Activated CD4-positive, alpha-beta T cell treated with anti-CD3 and anti-CD28 coated beads for 48 hours (primary cell): ENCODE data around the gene ZBTB39.
"Not testable (repeated sequence)": the region's sequence is repeated elsewhere in the genome, so short reads cannot be mapped to it uniquely, and the experiment has no call there.

Experiments
- DNase-seq: peaks from one replicate; pipeline ENCODE4 v3.0.0-alpha.2; 2020

ZBTB39 gene

GRCh38 chr12:56978397-56979138 is 27.8 kb downstream of the ZBTB39 start:
- DNase-seq, result no peak

- DNase-seq, result not testable (repeated sequence)
Measured at GRCh38 chr12:56977361-56977760, 29.0 kb downstream of the ZBTB39 start.

GRCh38 chr12:56974224-56974623 is 32.1 kb downstream of the ZBTB39 start:
- DNase-seq, result not testable (repeated sequence)

- DNase-seq, result not testable (repeated sequence)
Measured at GRCh38 chr12:56968910-56969309, 37.4 kb downstream of the ZBTB39 start.

- not testable (repeated sequence) for DNase-seq
Measured at GRCh38 chr12:56965997-56966642, 40.2 kb downstream of the ZBTB39 start.

- not testable (repeated sequence) for DNase-seq
Measured at GRCh38 chr12:56965124-56965523, 41.2 kb downstream of the ZBTB39 start.

- not testable (repeated sequence) for DNase-seq
Measured at GRCh38 chr12:56963557-56963956, 42.8 kb downstream of the ZBTB39 start.

GRCh38 chr12:56962247-56962646 is 44.1 kb downstream of the ZBTB39 start:
- not testable (repeated sequence) for DNase-seq

- no peak for DNase-seq
Measured at GRCh38 chr12:56958422-56958821, 47.9 kb downstream of the ZBTB39 start.

- DNase-seq, result no peak
Measured at GRCh38 chr12:56957229-56958052, 48.9 kb downstream of the ZBTB39 start, which contains the start of gene RDH16. Gene RDH16 (minus strand): TSS chr12:56957608. CDS start chr12:56957462, 146 bp downstream.

GRCh38 chr12:56955631-56956256 is 50.6 kb downstream of the ZBTB39 start:
- DNase-seq, result no peak

- DNase-seq, result no peak
Measured at GRCh38 chr12:56954958-56955355, 51.4 kb downstream of the ZBTB39 start.

- DNase-seq, result no peak
Measured at GRCh38 chr12:56954057-56954957, 52.0 kb downstream of the ZBTB39 start.

GRCh38 chr12:56953314-56953713 is 53.0 kb downstream of the ZBTB39 start:
- DNase-seq, result no peak

GRCh38 chr12:56951582-56952339 is 54.6 kb downstream of the ZBTB39 start:
- no peak for DNase-seq

- DNase-seq, result no peak
Measured at GRCh38 chr12:56948881-56949280, 57.5 kb downstream of the ZBTB39 start.
